HepG2 (cell line): ENCODE results near the gene NRAS. TPM values are rescaled to one million over a fixed set of nuclear protein-coding genes. Genes with fewer than 3 reads are reported as not detected.
A peak's percentile ranks its signal among the peaks of the same experiment; 100 is the strongest.

ENCODE experiments used
- ATAC-seq: fragments of 200-7000 bp; cut with Tn5 transposase; 3 replicates; pipeline ENCODE4 v1.9.1; 2020; ENCODE audit warnings: mild to moderate bottlenecking, moderate library complexity
- BruUV-seq: library from RNA; stranded (reverse); fragments of 400-500 nt; replicated peaks from 2 replicates; lab custom pipeline; 2021; lab: Mats Ljungman, UMichigan
- CTCF ChIA-PET: fragments of 300-600 bp; formaldehyde crosslinking; extraction: SDS; loops from one replicate; lab custom pipeline; 2021; ENCODE audit warnings: low total read pairs, inconsistent platforms, low intra/inter-chr PET ratio; lab: Yijun Ruan, JAX
- POLR2A ChIA-PET: fragments of 350-600 bp; sonication (Branson Sonifier 250); formaldehyde crosslinking; loops from one replicate; lab custom pipeline; 2020; ENCODE audit warnings: antibody characterized with exemption, inconsistent platforms; lab: Yijun Ruan, JAX
- DNase-seq: peaks from one replicate; pipeline ENCODE4 v3.0.0-alpha.2; 2015; ENCODE audit warnings: low spot score
- FAIRE-seq: peaks from 3 replicates; lab custom pipeline; 2011; peaks lifted over from hg19 to GRCh38; lab: Jason Lieb, UNC
- H2AFZ ChIP-seq: one replicate; pipeline ENCODE4 v1.6.1; 2011; ENCODE audit warnings: low read length, inconsistent platforms
- H3K27ac ChIP-seq: fragments of 300-600 bp; 3 replicates; pipeline ENCODE4 v1.8.0; 2011; ENCODE audit warnings: mixed run types, mild to moderate bottlenecking, mixed read lengths, low read length, inconsistent platforms; ENCODE audit not compliant: insufficient read depth; ENCODE audit errors: extremely low read length
- H3K27me3 ChIP-seq, 2 experiments: fragments of 200-600 bp in 1 of 2; 2 replicates in 1 of 2; 3 replicates in 1 of 2; pipeline versions ENCODE4 v1.6.0 to v1.8.0; 2011; ENCODE audit warnings: low read length in 2 of 2, mild to moderate bottlenecking in 2 of 2, moderate library complexity in 2 of 2, inconsistent platforms in 1 of 2; ENCODE audit not compliant: insufficient read depth in 2 of 2, control insufficient read depth in 1 of 2
- H3K36me3 ChIP-seq, 2 experiments: fragments of 200-600 bp in 1 of 2; replicated peaks in 1 of 2; 2 replicates in 1 of 2; 3 replicates in 1 of 2; pipeline versions ENCODE4 v1.5.1 to v1.8.0; 2011; ENCODE audit warnings: low read length in 2 of 2, inconsistent platforms in 1 of 2; ENCODE audit not compliant: insufficient read depth in 2 of 2, control insufficient read depth in 1 of 2
- H3K4me1 ChIP-seq: 2 replicates; pipeline ENCODE4 v1.5.1; 2012; ENCODE audit warnings: low read length, inconsistent platforms; ENCODE audit not compliant: insufficient read depth
- H3K4me2 ChIP-seq: 2 replicates; pipeline ENCODE4 v1.6.0; 2011; ENCODE audit warnings: low read depth, low read length, inconsistent platforms
- H3K4me3 ChIP-seq, 3 experiments: fragments of 200-600 bp in 1 of 3; sonication (generic), shearing (Covaris generic) in 1 of 3; replicated peaks in 1 of 3; 2 replicates each; pipeline ENCODE4 v1.5.1; 2011 to 2016; ENCODE audit warnings: low read length in 3 of 3, inconsistent platforms in 2 of 3, low read depth in 2 of 3, mild to moderate bottlenecking in 2 of 3, control low read depth in 1 of 3, mixed read lengths in 1 of 3; ENCODE audit not compliant: insufficient read depth in 1 of 3
- H3K79me2 ChIP-seq: one replicate; pipeline ENCODE4 v1.6.1; 2011; ENCODE audit warnings: low read length, inconsistent platforms; ENCODE audit not compliant: insufficient read depth
- H3K9ac ChIP-seq: 2 replicates; pipeline ENCODE4 v1.6.0; 2011; ENCODE audit warnings: mild to moderate bottlenecking, low read depth, low read length, inconsistent platforms; ENCODE audit not compliant: insufficient read depth
- H3K9me3 ChIP-seq: 2 replicates; pipeline ENCODE4 v1.5.1; 2012; ENCODE audit warnings: mild to moderate bottlenecking, low read length
- H4K20me1 ChIP-seq: 2 replicates; pipeline ENCODE4 v1.6.0; 2011; ENCODE audit warnings: inconsistent platforms, mild to moderate bottlenecking, low read length, moderate library complexity; ENCODE audit not compliant: insufficient read depth
- HBP1 ChIP-seq: IDR thresholded peaks from 2 replicates; pipeline ENCODE4 v1.6.1; 2016; ENCODE audit warnings: low read depth, control low read depth
- IKZF5 ChIP-seq: IDR thresholded peaks from 2 replicates; pipeline ENCODE4 v1.6.1; 2018; ENCODE audit warnings: missing genetic modification reagents, mild to moderate bottlenecking, missing compliant biosample characterization
- NRL ChIP-seq: sonication (generic); formaldehyde crosslinking; IDR thresholded peaks from 2 replicates; pipeline ENCODE4 v1.5.0; 2020; ENCODE audit warnings: missing genetic modification reagents, mild to moderate bottlenecking, moderate library complexity, borderline replicate concordance
- TSC22D2 ChIP-seq: sonication (generic); formaldehyde crosslinking; IDR thresholded peaks from 2 replicates; pipeline ENCODE4 v1.5.1; 2020; ENCODE audit warnings: missing genetic modification reagents, mild to moderate bottlenecking, borderline replicate concordance
- UBTF ChIP-seq: sonication (generic); formaldehyde crosslinking; IDR thresholded peaks from 2 replicates; pipeline ENCODE4 v1.4.0; 2020; ENCODE audit warnings: mild to moderate bottlenecking, missing genetic modification reagents
- ZBTB43 ChIP-seq: sonication (generic); formaldehyde crosslinking; conservative IDR thresholded peaks from 2 replicates; pipeline ENCODE4 v1.4.0; 2020; ENCODE audit warnings: missing genetic modification reagents
- ZNF121 ChIP-seq: sonication (generic); formaldehyde crosslinking; IDR thresholded peaks from 2 replicates; pipeline ENCODE4 v1.5.0; 2020; ENCODE audit warnings: mild to moderate bottlenecking, missing genetic modification reagents
- ZNF124 ChIP-seq: sonication (generic); formaldehyde crosslinking; IDR thresholded peaks from 2 replicates; pipeline ENCODE4 v1.4.0; 2020; ENCODE audit warnings: missing genetic modification reagents
- ZNF17 ChIP-seq: sonication (generic); formaldehyde crosslinking; IDR thresholded peaks from 2 replicates; pipeline ENCODE4 v1.5.0; 2020; ENCODE audit warnings: mild to moderate bottlenecking, missing genetic modification reagents
- ZNF280B ChIP-seq: sonication (generic); formaldehyde crosslinking; IDR thresholded peaks from 2 replicates; pipeline ENCODE4 v1.5.0; 2020; ENCODE audit warnings: missing genetic modification reagents, mild to moderate bottlenecking, borderline replicate concordance
- ZNF549 ChIP-seq: sonication (generic); formaldehyde crosslinking; IDR thresholded peaks from 2 replicates; pipeline ENCODE4 v1.5.0; 2020; ENCODE audit warnings: missing genetic modification reagents
- WGBS: methylation state at CpG from one replicate; pipeline ENCODE4 v1.1.6; 2017; ENCODE audit warnings: low lambda C conversion rate; 5-methylcytosine and 5-hydroxymethylcytosine counted together
- in situ Hi-C: cut with HindIII; loops from 2 replicates; pipeline ENCODE4 v1.10.0; 2017; ENCODE audit warnings: low pct_unique_long_range_greater_than_20kb; ENCODE audit not compliant: extremely low pct_ligation_motif_present
- intact Hi-C: fragments of 100-400 bp; cut with micrococcal nuclease; formaldehyde crosslinking; loops from one replicate; pipeline ENCODE4 v1.10.0; 2022; ENCODE audit not compliant: unreplicated experiment
- polyA plus RNA-seq, 8 experiments: library from polyadenylated mRNA; depleted of rRNA in 3 of 8; stranded (reverse) in 7 of 8; unstranded in 1 of 8; fragments of >200 nt; fragmentation: Illumina TruSeq in 4 of 8; extraction: Trizol in 4 of 8; gene quantifications; 2 replicates each; pipeline versions ENCODE4 v1.2.1 to v1.2.3, GENCODE V29; 2011 to 2016; ENCODE audit warnings: low read depth in 4 of 8, missing spikeins in 1 of 8, mixed read lengths in 1 of 8; ENCODE audit not compliant: insufficient read depth in 1 of 8
- total RNA-seq, 5 experiments: library from RNA; depleted of rRNA; stranded (reverse); fragments of >200 nt; fragmentation: Illumina TruSeq; extraction: Trizol; gene quantifications; 2 replicates each; pipeline ENCODE4 v1.2.3, GENCODE V29; 2016; ENCODE audit warnings: low read depth in 1 of 5

The NRAS gene
- total and polyA plus RNA-seq, 2 of the 13 experiments (the other 11 are each of a cell fraction or from before 2014, with no cell fraction given): 38.6 to 58.8 TPM

GRCh38 chr1:114671939-114672275 lies 44.7 kb downstream of the NRAS start (continued):
- no peak for TF ChIP-seq ZBTB43
- no peak for TF ChIP-seq NRL (CRISPR knock-in tag)
- TF ChIP-seq ZNF549: no peak
- TF ChIP-seq ZNF280B (CRISPR knock-in tag): no peak
- TF ChIP-seq, all 625 proteins: peak for 0

- in situ Hi-C loops (no loop called here), intact Hi-C loops (loop anchor here (2.0 kb wide), 1 partner anchor 324 kb away; no protein-coding TSS in a partner anchor)
- no peaks in the 10 kb centered on the region for H4K20me1 ChIP-seq
- no peak overlapping the region for H3K4me3 ChIP-seq
- no peak for ATAC-seq
- H3K9ac ChIP-seq: no peak overlapping the region
- no peak for FAIRE-seq
- H3K4me2 ChIP-seq: no peak overlapping the region; the same call in 1 of the 2 replicates
- H3K9me3 ChIP-seq: no peaks in the 10 kb centered on the region
- no peak for DNase-seq
- no peaks in the 10 kb centered on the region for H3K36me3 ChIP-seq
- H3K4me1 ChIP-seq: peaks cover 17% of the 10 kb centered on the region
- no peak overlapping the region for H3K27ac ChIP-seq
- H2AFZ ChIP-seq: no peak overlapping the region
- 48% methylated on average over 9 of the region's 9 CpGs for WGBS
- no TSS peak for BruUV-seq
- no peaks in the 10 kb centered on the region for H3K79me2 ChIP-seq
- POLR2A ChIA-PET: no interaction called here
- CTCF ChIA-PET: interaction anchor here (2.9 kb wide), 1 partner anchor 325 kb away, joined by 12 read pairs; no protein-coding TSS in a partner anchor
- H3K27me3 ChIP-seq: peaks cover 0 to 29% of the 10 kb centered on the region in 2 experiments; a peak in 1 of 5 replicates
- no peak for TF ChIP-seq UBTF (CRISPR knock-in tag)
- TF ChIP-seq ZNF17 (CRISPR knock-in tag): no peak
- TF ChIP-seq ZNF121 (CRISPR knock-in tag): peak; percentile 57; the same call in 1 of the 2 replicates
- TF ChIP-seq HBP1 (CRISPR knock-in tag): no peak
- no peak for TF ChIP-seq TSC22D2
- TF ChIP-seq IKZF5 (CRISPR knock-in tag): no peak
- TF ChIP-seq ZNF124 (CRISPR knock-in tag): no peak
These were observed 45.3 kb downstream of the NRAS start for GRCh38 chr1:114671011-114671938.
